GM12878 (cell line): ENCODE results near the gene MYMX. TPM values are rescaled to one million over a fixed set of nuclear protein-coding genes. Genes with fewer than 3 reads are reported as not detected.

Experiments
- ATF7 ChIP-seq: fragments of 450-650 bp; IDR thresholded peaks from 2 replicates; pipeline ENCODE4 v1.6.1; 2016; ENCODE audit warnings: low read depth, mild to moderate bottlenecking
- BMI1 ChIP-seq: fragments of 450-650 bp; IDR thresholded peaks from 2 replicates; pipeline ENCODE4 v1.6.1; 2016; ENCODE audit warnings: mild to moderate bottlenecking, moderate library complexity, borderline replicate concordance
- CBX3 ChIP-seq: fragments of 200-600 bp; sonication (generic); IDR thresholded peaks from 2 replicates; pipeline ENCODE4 v1.6.1; 2016; ENCODE audit warnings: low read depth, borderline replicate concordance
- CREM ChIP-seq: IDR thresholded peaks from 2 replicates; pipeline ENCODE4 v1.6.1; 2014; ENCODE audit warnings: antibody characterized with exemption, low read depth
- HDAC2 ChIP-seq: fragments of 200-600 bp; sonication (generic); IDR thresholded peaks from 2 replicates; pipeline ENCODE4 v1.6.1; 2017
- MEF2B ChIP-seq: fragments of 450-650 bp; IDR thresholded peaks from 2 replicates; pipeline ENCODE4 v1.6.1; 2018; ENCODE audit warnings: mild to moderate bottlenecking, moderate library complexity; ENCODE audit not compliant: partially characterized antibody, poor library complexity, severe bottlenecking
- MTA2 ChIP-seq: fragments of 450-650 bp; IDR thresholded peaks from 2 replicates; pipeline ENCODE4 v1.6.1; 2016; ENCODE audit warnings: low read depth, mild to moderate bottlenecking, moderate library complexity
- MYB ChIP-seq: fragments of 150-350 bp; IDR thresholded peaks from 2 replicates; pipeline ENCODE4 v1.6.1; 2014; ENCODE audit warnings: mild to moderate bottlenecking, low read depth, low read length, borderline replicate concordance
- POLR2A ChIP-seq: IDR thresholded peaks from 2 replicates; pipeline ENCODE4 v1.6.1; 2011; ENCODE audit warnings: low read depth, mild to moderate bottlenecking, low read length
- RELA ChIP-seq: fragments of 450-650 bp; IDR thresholded peaks from 2 replicates; pipeline ENCODE4 v1.8.0; 2014; ENCODE audit warnings: borderline replicate concordance; ENCODE audit not compliant: partially characterized antibody
- SMARCA5 ChIP-seq: fragments of 450-650 bp; IDR thresholded peaks from 2 replicates; pipeline ENCODE4 v1.6.1; 2017; ENCODE audit warnings: mild to moderate bottlenecking
- TARDBP ChIP-seq: IDR thresholded peaks from 2 replicates; pipeline ENCODE4 v1.6.1; 2016; ENCODE audit warnings: borderline replicate concordance
- YY1 ChIP-seq: IDR thresholded peaks from 2 replicates; pipeline ENCODE4 v1.6.1; 2011; ENCODE audit warnings: low read depth, mild to moderate bottlenecking, low read length
- ZNF207 ChIP-seq: fragments of 450-650 bp; IDR thresholded peaks from 2 replicates; pipeline ENCODE4 v1.6.1; 2014; ENCODE audit warnings: antibody characterized with exemption, mild to moderate bottlenecking, borderline replicate concordance
- ZSCAN29 ChIP-seq: fragments of 450-650 bp; IDR thresholded peaks from 2 replicates; pipeline ENCODE4 v1.6.1; 2017; ENCODE audit warnings: mild to moderate bottlenecking, moderate library complexity
- polyA plus RNA-seq, 11 experiments: library from polyadenylated mRNA; depleted of rRNA in 4 of 11; unstranded in 6 of 11; stranded (reverse) in 5 of 11; fragments of >200 nt; fragmentation: Nextera tagmentation in 4 of 11; fragmentation: Illumina TruSeq in 1 of 11; extraction: Ambion mirVana in 4 of 11; extraction: Trizol in 1 of 11; gene quantifications; 1 replicate in 1 of 11; 2 replicates in 10 of 11; pipeline versions ENCODE4 v1.2.1 to v1.2.3, GENCODE V29; 2011 to 2016; ENCODE audit warnings: inconsistent platforms in 2 of 11, missing spikeins in 2 of 11, low read depth in 1 of 11
- total RNA-seq, 4 experiments: library from RNA; depleted of rRNA in 3 of 4; stranded (reverse); fragments of >200 nt in 3 of 4; fragmentation: Illumina TruSeq in 1 of 4; extraction: Trizol in 1 of 4; gene quantifications; 2 replicates each; pipeline versions ENCODE4 v1.2.1 to v1.2.3, GENCODE V29; 2013 to 2021
- TF ChIP-seq, protein P1 (sequence below): fragments of 450-650 bp; IDR thresholded peaks from 2 replicates; pipeline ENCODE4 v1.6.1; 2017; ENCODE audit warnings: mild to moderate bottlenecking, moderate library complexity
- TF ChIP-seq, protein P2 (sequence below): fragments of 450-650 bp; IDR thresholded peaks from 2 replicates; pipeline ENCODE4 v1.6.1; 2016; ENCODE audit warnings: mild to moderate bottlenecking, moderate library complexity, borderline replicate concordance
- TF ChIP-seq, protein P3 (sequence below): IDR thresholded peaks from 2 replicates; pipeline ENCODE4 v1.6.1; 2012; ENCODE audit warnings: low read depth, low read length, improper control_type of control experiment
- TF ChIP-seq, protein P4 (sequence below): IDR thresholded peaks from 2 replicates; pipeline ENCODE4 v1.6.1; 2011; ENCODE audit warnings: borderline replicate concordance, low read depth, mild to moderate bottlenecking, moderate library complexity, mixed read lengths, low read length; ENCODE audit not compliant: insufficient read depth; ENCODE audit errors: extremely low read length
- TF ChIP-seq, protein P5 (sequence below): IDR thresholded peaks from 2 replicates; pipeline ENCODE4 v1.6.1; 2012; ENCODE audit warnings: low read depth, low read length, improper control_type of control experiment

Gene MYMX
- total and polyA plus RNA-seq, 10 of the 15 experiments (the other 5 are each of a cell fraction or from before 2014, with no cell fraction given): not detected

DNA sequence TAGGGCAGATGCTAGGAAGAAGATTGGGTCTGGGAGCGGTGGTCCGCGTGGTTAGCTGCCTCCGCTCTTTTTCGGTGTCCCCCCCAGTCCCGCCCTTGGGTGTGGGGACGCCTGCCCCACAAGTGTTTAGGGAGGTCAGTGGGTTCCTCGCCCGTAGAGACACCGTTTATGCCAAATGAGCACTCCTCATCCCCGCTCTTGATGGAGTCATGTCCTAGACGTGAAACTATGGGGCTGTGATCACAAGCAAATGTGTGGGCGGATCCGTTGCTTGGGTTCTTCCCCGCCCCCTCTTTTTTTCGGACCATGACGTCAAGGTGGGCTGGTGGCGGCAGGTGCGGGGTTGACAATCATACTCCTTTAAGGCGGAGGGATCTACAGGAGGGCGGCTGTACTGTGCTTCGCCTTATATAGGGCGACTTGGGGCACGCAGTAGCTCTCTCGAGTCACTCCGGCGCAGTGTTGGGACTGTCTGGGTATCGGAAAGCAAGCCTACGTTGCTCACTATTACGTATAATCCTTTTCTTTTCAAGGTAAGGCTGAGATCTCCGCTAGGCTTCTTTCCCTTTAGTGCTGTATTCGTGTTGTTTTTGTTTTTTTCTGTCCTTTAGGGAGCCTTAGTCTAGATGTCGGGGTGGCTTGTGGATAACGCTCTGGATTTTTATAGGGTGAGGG is 30.1 kb downstream of the MYMX start, which contains the start of gene HSP90AB1 (continued):
- TF ChIP-seq, protein P1, sequence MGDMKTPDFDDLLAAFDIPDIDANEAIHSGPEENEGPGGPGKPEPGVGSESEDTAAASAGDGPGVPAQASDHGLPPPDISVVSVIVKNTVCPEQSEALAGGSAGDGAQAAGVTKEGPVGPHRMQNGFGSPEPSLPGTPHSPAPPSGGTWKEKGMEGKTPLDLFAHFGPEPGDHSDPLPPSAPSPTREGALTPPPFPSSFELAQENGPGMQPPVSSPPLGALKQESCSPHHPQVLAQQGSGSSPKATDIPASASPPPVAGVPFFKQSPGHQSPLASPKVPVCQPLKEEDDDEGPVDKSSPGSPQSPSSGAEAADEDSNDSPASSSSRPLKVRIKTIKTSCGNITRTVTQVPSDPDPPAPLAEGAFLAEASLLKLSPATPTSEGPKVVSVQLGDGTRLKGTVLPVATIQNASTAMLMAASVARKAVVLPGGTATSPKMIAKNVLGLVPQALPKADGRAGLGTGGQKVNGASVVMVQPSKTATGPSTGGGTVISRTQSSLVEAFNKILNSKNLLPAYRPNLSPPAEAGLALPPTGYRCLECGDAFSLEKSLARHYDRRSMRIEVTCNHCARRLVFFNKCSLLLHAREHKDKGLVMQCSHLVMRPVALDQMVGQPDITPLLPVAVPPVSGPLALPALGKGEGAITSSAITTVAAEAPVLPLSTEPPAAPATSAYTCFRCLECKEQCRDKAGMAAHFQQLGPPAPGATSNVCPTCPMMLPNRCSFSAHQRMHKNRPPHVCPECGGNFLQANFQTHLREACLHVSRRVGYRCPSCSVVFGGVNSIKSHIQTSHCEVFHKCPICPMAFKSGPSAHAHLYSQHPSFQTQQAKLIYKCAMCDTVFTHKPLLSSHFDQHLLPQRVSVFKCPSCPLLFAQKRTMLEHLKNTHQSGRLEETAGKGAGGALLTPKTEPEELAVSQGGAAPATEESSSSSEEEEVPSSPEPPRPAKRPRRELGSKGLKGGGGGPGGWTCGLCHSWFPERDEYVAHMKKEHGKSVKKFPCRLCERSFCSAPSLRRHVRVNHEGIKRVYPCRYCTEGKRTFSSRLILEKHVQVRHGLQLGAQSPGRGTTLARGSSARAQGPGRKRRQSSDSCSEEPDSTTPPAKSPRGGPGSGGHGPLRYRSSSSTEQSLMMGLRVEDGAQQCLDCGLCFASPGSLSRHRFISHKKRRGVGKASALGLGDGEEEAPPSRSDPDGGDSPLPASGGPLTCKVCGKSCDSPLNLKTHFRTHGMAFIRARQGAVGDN: peak; percentile 93
- TF ChIP-seq, protein P2, sequence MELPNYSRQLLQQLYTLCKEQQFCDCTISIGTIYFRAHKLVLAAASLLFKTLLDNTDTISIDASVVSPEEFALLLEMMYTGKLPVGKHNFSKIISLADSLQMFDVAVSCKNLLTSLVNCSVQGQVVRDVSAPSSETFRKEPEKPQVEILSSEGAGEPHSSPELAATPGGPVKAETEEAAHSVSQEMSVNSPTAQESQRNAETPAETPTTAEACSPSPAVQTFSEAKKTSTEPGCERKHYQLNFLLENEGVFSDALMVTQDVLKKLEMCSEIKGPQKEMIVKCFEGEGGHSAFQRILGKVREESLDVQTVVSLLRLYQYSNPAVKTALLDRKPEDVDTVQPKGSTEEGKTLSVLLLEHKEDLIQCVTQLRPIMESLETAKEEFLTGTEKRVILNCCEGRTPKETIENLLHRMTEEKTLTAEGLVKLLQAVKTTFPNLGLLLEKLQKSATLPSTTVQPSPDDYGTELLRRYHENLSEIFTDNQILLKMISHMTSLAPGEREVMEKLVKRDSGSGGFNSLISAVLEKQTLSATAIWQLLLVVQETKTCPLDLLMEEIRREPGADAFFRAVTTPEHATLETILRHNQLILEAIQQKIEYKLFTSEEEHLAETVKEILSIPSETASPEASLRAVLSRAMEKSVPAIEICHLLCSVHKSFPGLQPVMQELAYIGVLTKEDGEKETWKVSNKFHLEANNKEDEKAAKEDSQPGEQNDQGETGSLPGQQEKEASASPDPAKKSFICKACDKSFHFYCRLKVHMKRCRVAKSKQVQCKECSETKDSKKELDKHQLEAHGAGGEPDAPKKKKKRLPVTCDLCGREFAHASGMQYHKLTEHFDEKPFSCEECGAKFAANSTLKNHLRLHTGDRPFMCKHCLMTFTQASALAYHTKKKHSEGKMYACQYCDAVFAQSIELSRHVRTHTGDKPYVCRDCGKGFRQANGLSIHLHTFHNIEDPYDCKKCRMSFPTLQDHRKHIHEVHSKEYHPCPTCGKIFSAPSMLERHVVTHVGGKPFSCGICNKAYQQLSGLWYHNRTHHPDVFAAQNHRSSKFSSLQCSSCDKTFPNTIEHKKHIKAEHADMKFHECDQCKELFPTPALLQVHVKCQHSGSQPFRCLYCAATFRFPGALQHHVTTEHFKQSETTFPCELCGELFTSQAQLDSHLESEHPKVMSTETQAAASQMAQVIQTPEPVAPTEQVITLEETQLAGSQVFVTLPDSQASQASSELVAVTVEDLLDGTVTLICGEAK: no peak
- 0 out of 2 replicates have a peak, but pooled peaks have one; percentile 35 for TF ChIP-seq ZSCAN29
- TF ChIP-seq, protein P3, sequence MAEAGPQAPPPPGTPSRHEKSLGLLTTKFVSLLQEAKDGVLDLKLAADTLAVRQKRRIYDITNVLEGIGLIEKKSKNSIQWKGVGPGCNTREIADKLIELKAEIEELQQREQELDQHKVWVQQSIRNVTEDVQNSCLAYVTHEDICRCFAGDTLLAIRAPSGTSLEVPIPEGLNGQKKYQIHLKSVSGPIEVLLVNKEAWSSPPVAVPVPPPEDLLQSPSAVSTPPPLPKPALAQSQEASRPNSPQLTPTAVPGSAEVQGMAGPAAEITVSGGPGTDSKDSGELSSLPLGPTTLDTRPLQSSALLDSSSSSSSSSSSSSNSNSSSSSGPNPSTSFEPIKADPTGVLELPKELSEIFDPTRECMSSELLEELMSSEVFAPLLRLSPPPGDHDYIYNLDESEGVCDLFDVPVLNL: no peak
- TF ChIP-seq, protein P4, sequence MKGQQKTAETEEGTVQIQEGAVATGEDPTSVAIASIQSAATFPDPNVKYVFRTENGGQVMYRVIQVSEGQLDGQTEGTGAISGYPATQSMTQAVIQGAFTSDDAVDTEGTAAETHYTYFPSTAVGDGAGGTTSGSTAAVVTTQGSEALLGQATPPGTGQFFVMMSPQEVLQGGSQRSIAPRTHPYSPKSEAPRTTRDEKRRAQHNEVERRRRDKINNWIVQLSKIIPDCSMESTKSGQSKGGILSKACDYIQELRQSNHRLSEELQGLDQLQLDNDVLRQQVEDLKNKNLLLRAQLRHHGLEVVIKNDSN: no peak
- peak; percentile 79 for TF ChIP-seq TARDBP
- TF ChIP-seq MEF2B: peak; percentile 56
- peak; percentile 91 for TF ChIP-seq CREM
- no peak for TF ChIP-seq HDAC2
- peak; percentile 65; the same call in 1 of the 2 replicates for TF ChIP-seq YY1
- TF ChIP-seq BMI1: no peak
- peak; percentile 66 for TF ChIP-seq SMARCA5
- TF ChIP-seq, protein P5, sequence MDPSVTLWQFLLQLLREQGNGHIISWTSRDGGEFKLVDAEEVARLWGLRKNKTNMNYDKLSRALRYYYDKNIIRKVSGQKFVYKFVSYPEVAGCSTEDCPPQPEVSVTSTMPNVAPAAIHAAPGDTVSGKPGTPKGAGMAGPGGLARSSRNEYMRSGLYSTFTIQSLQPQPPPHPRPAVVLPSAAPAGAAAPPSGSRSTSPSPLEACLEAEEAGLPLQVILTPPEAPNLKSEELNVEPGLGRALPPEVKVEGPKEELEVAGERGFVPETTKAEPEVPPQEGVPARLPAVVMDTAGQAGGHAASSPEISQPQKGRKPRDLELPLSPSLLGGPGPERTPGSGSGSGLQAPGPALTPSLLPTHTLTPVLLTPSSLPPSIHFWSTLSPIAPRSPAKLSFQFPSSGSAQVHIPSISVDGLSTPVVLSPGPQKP: no peak
- TF ChIP-seq ZNF207: peak; percentile 89
- no peak for TF ChIP-seq CBX3
- 0 out of 2 replicates have a peak, but pooled peaks have one; percentile 19 for TF ChIP-seq MYB
- TF ChIP-seq RELA: peak; percentile 50
- TF ChIP-seq POLR2A: peak; percentile 99
- TF ChIP-seq MTA2: peak; percentile 4
- peak; percentile 98 for TF ChIP-seq ATF7
